Measurements from ENCODE around the gene CD248.
"Not testable (repeated sequence)": the region's sequence is repeated elsewhere in the genome, so short reads cannot be mapped to it uniquely, and the experiment has no call there.

CD248 gene

GRCh38 chr11:66287211-66287888 is 29.5 kb downstream of the CD248 start:
- no peak for DNase-seq

GRCh38 chr11:66286699-66287098 is 30.1 kb downstream of the CD248 start:
- DNase-seq: no peak

GRCh38 chr11:66285250-66285947 is 31.4 kb downstream of the CD248 start:
- DNase-seq: no peak

- no peak for DNase-seq
Observed at GRCh38 chr11:66284526-66285078, 32.2 kb downstream of the CD248 start.

GRCh38 chr11:66283461-66284105 is 33.3 kb downstream of the CD248 start:
- no peak for DNase-seq

GRCh38 chr11:66282468-66283455 is 34.1 kb downstream of the CD248 start:
- DNase-seq: peak; percentile 96

GRCh38 chr11:66281776-66282467 is 34.9 kb downstream of the CD248 start:
- no peak for DNase-seq

- DNase-seq: no peak
Observed at GRCh38 chr11:66281001-66281400, 35.8 kb downstream of the CD248 start.

GRCh38 chr11:66280428-66280827 is 36.4 kb downstream of the CD248 start:
- no peak for DNase-seq

- no peak for DNase-seq
Observed at GRCh38 chr11:66279092-66279734, 37.6 kb downstream of the CD248 start.

GRCh38 chr11:66278363-66279091 is 38.3 kb downstream of the CD248 start:
- no peak for DNase-seq

GRCh38 chr11:66277471-66278362 is 39.1 kb downstream of the CD248 start, which contains the start of gene CNIH2:
CNIH2 (plus strand) TSS chr11:66278175; CDS start chr11:66278457, 282 bp downstream.
- DNase-seq: no peak

GRCh38 chr11:66277064-66277463 is 39.8 kb downstream of the CD248 start:
- not testable (repeated sequence) for DNase-seq

GRCh38 chr11:66276619-66277018 is 40.2 kb downstream of the CD248 start:
- not testable (repeated sequence) for DNase-seq

- no peak for DNase-seq
Observed at GRCh38 chr11:66275984-66276612, 40.7 kb downstream of the CD248 start.

- DNase-seq: no peak
Observed at GRCh38 chr11:66275396-66275795, 41.4 kb downstream of the CD248 start.

- DNase-seq: no peak
Observed at GRCh38 chr11:66274219-66274618, 42.6 kb downstream of the CD248 start.

- no peak for DNase-seq
Observed at GRCh38 chr11:66272596-66272995, 44.2 kb downstream of the CD248 start.

GRCh38 chr11:66271816-66272215 is 45.0 kb downstream of the CD248 start:
- DNase-seq: no peak
